Liver (tissue), 9 donors: ENCODE measurements around the gene TSHZ2. TPM values are rescaled to one million over a fixed set of nuclear protein-coding genes. Genes with fewer than 3 reads are reported as not detected.
A peak's percentile ranks its signal among the peaks of the same experiment; 100 is the strongest.

ENCODE experiments used
- DNase-seq: peaks from one replicate; pipeline ENCODE4 v3.0.0-alpha.2; 2017; ENCODE audit warnings: low spot score
- H3K27ac ChIP-seq, 2 donors: one replicate each; pipeline ENCODE4 v1.7.0; 2013; ENCODE audit warnings: inconsistent platforms in 2 of 2, low read length in 2 of 2, control low read depth in 1 of 2, low read depth in 1 of 2, mild to moderate bottlenecking in 1 of 2
- H3K27me3 ChIP-seq, 4 donors: one replicate each; pipeline versions ENCODE4 v1.6.1 to v1.7.0; 2013; ENCODE audit warnings: low read length in 3 of 4, inconsistent platforms in 1 of 4, mild to moderate bottlenecking in 1 of 4, moderate library complexity in 1 of 4; ENCODE audit not compliant: control insufficient read depth in 4 of 4, insufficient read depth in 4 of 4
- H3K36me3 ChIP-seq, 4 donors: one replicate each; pipeline versions ENCODE4 v1.6.1 to v1.7.0; 2013; ENCODE audit warnings: low read length in 3 of 4, mild to moderate bottlenecking in 3 of 4, low read depth in 1 of 4, moderate library complexity in 1 of 4; ENCODE audit not compliant: control insufficient read depth in 4 of 4, insufficient read depth in 3 of 4
- H3K4me1 ChIP-seq, 4 donors: one replicate each; pipeline versions ENCODE4 v1.6.1 to v1.7.0; 2013; ENCODE audit warnings: low read length in 3 of 4, mild to moderate bottlenecking in 3 of 4, moderate library complexity in 1 of 4; ENCODE audit not compliant: control insufficient read depth in 4 of 4, insufficient read depth in 4 of 4
- H3K4me3 ChIP-seq, 3 donors: one replicate each; pipeline versions ENCODE4 v1.6.1 to v1.7.0; 2013; ENCODE audit warnings: low read length in 3 of 3, control low read depth in 1 of 3, low read depth in 1 of 3, mild to moderate bottlenecking in 1 of 3
- H3K9ac ChIP-seq, 2 donors: one replicate each; pipeline ENCODE4 v1.7.0; 2013; ENCODE audit warnings: low read length in 2 of 2, mild to moderate bottlenecking in 2 of 2, moderate library complexity in 2 of 2, control low read depth in 1 of 2, low read depth in 1 of 2
- H3K9me3 ChIP-seq, 4 donors: one replicate each; pipeline versions ENCODE4 v1.6.1 to v1.7.0; 2013; ENCODE audit warnings: low read length in 3 of 4; ENCODE audit not compliant: control insufficient read depth in 4 of 4
- EGR1 ChIP-seq, 2 donors: IDR thresholded peaks; 2 replicates each; pipeline ENCODE4 v1.6.1; 2016 to 2018; ENCODE audit warnings: antibody characterized with exemption in 2 of 2, low read depth in 2 of 2
- FOXA1 ChIP-seq: IDR thresholded peaks from 2 replicates; pipeline ENCODE4 v1.6.1; 2016; ENCODE audit warnings: antibody characterized with exemption
- FOXA2 ChIP-seq: IDR thresholded peaks from 2 replicates; pipeline ENCODE4 v1.6.1; 2016; ENCODE audit warnings: antibody characterized with exemption
- GABPA ChIP-seq, 2 donors: IDR thresholded peaks in 1 of 2; conservative IDR thresholded peaks in 1 of 2; 2 replicates each; pipeline ENCODE4 v1.6.1; 2016; ENCODE audit warnings: antibody characterized with exemption in 2 of 2, mild to moderate bottlenecking in 1 of 2, moderate library complexity in 1 of 2
- HNF4A ChIP-seq, 2 donors: conservative IDR thresholded peaks; 2 replicates each; pipeline ENCODE4 v1.6.1; 2016; ENCODE audit warnings: antibody characterized with exemption in 2 of 2, mild to moderate bottlenecking in 2 of 2
- JUND ChIP-seq, 2 donors: IDR thresholded peaks; 2 replicates each; pipeline ENCODE4 v1.6.1; 2016; ENCODE audit warnings: antibody characterized with exemption in 2 of 2
- NR2F2 ChIP-seq: IDR thresholded peaks from 2 replicates; pipeline ENCODE4 v1.6.1; 2016; ENCODE audit warnings: antibody characterized with exemption
- RAD21 ChIP-seq, 2 donors: IDR thresholded peaks; 2 replicates each; pipeline ENCODE4 v1.6.1; 2016; ENCODE audit warnings: antibody characterized with exemption in 2 of 2, mild to moderate bottlenecking in 2 of 2
- RXRA ChIP-seq, 2 donors: IDR thresholded peaks; 2 replicates each; pipeline ENCODE4 v1.6.1; 2017 to 2018; ENCODE audit warnings: antibody characterized with exemption in 2 of 2, mild to moderate bottlenecking in 1 of 2
- SP1 ChIP-seq: IDR thresholded peaks from 2 replicates; pipeline ENCODE4 v1.6.1; 2018; ENCODE audit warnings: antibody characterized with exemption, mild to moderate bottlenecking
- TAF1 ChIP-seq: conservative IDR thresholded peaks from 2 replicates; pipeline ENCODE4 v1.6.1; 2016; ENCODE audit warnings: antibody characterized with exemption, mild to moderate bottlenecking
- YY1 ChIP-seq: IDR thresholded peaks from 2 replicates; pipeline ENCODE4 v1.6.1; 2016; ENCODE audit warnings: antibody characterized with exemption, mild to moderate bottlenecking
- WGBS: extraction: QIAGEN DNeasy Blood & Tissue Kit; methylation state at CpG from one replicate; pipeline ENCODE4 v1.1.7; 2013; 5-methylcytosine and 5-hydroxymethylcytosine counted together
- polyA plus RNA-seq, 2 donors: library from polyadenylated mRNA; stranded (reverse) in 1 of 2; unstranded in 1 of 2; fragments of 200-250 nt in 1 of 2; fragments of >200 nt in 1 of 2; fragmentation: Nextera tagmentation in 1 of 2; extraction: Ambion mirVana in 1 of 2; gene quantifications; one replicate each; pipeline versions ENCODE4 v1.2.1 to v1.2.3, GENCODE V29; 2013 to 2015
- total RNA-seq, 2 donors: library from RNA; depleted of rRNA; stranded (reverse); fragments of >200 nt; gene quantifications; one replicate each; pipeline ENCODE4 v1.2.3, GENCODE V29; 2014
- TF ChIP-seq, protein P1 (sequence below): IDR thresholded peaks from 2 replicates; pipeline ENCODE4 v1.6.1; 2016; ENCODE audit warnings: antibody characterized with exemption
- TF ChIP-seq, protein P2 (sequence below): fragments of 150-350 bp; IDR thresholded peaks from 2 replicates; pipeline ENCODE4 v1.5.1; 2017; ENCODE audit warnings: improper control_type of control experiment, low read depth, low read length; ENCODE audit not compliant: missing input control
- TF ChIP-seq, protein P3 (sequence below): IDR thresholded peaks from 2 replicates; pipeline ENCODE4 v1.6.1; 2016; ENCODE audit warnings: antibody characterized with exemption
- TF ChIP-seq, protein P4 (sequence below): IDR thresholded peaks from 2 replicates; pipeline ENCODE4 v1.6.1; 2016; ENCODE audit warnings: antibody characterized with exemption
- TF ChIP-seq, protein P5 (sequence below): IDR thresholded peaks from 2 replicates; pipeline ENCODE4 v1.6.1; 2016; ENCODE audit warnings: antibody characterized with exemption, mild to moderate bottlenecking
- donor health status: healthy.
- donor health status: healthy.
- donor health status: healthy.
- donor health status: healthy.
- donor health status: healthy.

Gene TSHZ2
- total and polyA plus RNA-seq, 4 donors = 2.9 to 11.3 (median 7.8) TPM

DNA sequence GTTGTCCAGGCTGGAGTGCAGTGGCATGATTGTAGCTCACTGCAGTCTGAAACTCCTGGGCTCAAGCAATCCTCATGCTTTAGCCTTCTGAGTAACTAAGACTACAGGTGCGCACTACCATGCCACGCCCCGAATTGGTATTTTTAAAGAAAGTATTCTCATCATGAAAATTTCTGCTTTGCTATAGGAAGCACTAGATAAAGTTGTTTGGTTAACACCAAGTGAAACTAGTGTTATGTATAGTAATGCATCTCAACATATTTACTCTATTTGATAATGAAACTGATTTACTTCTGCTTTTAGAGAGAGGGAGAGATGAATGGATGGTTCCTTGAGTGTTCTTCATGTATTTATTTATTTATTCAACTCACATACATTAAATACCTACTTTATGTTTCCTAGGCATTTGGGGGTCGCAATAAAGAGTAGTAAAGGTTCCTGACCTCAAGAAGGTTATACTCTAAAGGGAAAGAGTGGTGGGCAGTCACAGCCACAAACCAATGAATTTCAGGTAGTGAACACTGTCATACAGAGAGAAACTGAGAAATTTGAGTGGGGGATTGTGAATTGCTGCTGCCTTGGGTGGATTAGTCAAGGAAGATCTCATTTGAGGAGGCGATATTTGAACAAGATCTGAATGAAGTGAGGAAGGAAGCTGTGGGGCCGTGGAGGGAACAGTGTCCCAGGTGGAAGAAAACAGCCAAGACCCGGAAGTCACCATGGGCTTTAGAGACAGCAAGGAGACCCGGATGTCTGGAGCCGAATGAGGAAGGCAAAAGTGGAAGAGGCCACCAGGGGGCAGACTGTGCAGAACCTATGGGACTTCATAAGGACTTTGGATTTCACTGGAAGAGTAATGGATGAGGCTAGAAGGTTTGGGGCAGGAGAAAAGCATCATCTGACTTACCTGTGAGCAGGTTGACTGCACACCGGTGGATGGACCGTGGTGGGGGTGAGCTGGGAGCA is 185.6 kb downstream of the TSHZ2 start:
- Histone ChIP-seq H3K9me3 (no peaks in the 10 kb centered on the region), H3K27me3 (no peaks in the 10 kb centered on the region), H3K36me3 (no peaks in the 10 kb centered on the region), H3K4me3 (no peak overlapping the region), H3K27ac (no peak overlapping the region), H3K4me1 (peaks cover 0 to 7% (median 0%) of the 10 kb centered on the region in 4 donors), H3K9ac (no peak overlapping the region)
- TF ChIP-seq RAD21 (IDR thresholded peaks at IDR 0.05) = peak; percentile 56 to 83
- peak in 1 of 2 donors; percentile 53 for TF ChIP-seq HNF4A (conservative IDR thresholded peaks at IDR 0.05)
- TF ChIP-seq, protein P1, sequence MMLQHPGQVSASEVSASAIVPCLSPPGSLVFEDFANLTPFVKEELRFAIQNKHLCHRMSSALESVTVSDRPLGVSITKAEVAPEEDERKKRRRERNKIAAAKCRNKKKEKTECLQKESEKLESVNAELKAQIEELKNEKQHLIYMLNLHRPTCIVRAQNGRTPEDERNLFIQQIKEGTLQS = no peak
- TF ChIP-seq, protein P2, sequence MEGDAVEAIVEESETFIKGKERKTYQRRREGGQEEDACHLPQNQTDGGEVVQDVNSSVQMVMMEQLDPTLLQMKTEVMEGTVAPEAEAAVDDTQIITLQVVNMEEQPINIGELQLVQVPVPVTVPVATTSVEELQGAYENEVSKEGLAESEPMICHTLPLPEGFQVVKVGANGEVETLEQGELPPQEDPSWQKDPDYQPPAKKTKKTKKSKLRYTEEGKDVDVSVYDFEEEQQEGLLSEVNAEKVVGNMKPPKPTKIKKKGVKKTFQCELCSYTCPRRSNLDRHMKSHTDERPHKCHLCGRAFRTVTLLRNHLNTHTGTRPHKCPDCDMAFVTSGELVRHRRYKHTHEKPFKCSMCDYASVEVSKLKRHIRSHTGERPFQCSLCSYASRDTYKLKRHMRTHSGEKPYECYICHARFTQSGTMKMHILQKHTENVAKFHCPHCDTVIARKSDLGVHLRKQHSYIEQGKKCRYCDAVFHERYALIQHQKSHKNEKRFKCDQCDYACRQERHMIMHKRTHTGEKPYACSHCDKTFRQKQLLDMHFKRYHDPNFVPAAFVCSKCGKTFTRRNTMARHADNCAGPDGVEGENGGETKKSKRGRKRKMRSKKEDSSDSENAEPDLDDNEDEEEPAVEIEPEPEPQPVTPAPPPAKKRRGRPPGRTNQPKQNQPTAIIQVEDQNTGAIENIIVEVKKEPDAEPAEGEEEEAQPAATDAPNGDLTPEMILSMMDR = peak; percentile 46
- TF ChIP-seq, protein P3, sequence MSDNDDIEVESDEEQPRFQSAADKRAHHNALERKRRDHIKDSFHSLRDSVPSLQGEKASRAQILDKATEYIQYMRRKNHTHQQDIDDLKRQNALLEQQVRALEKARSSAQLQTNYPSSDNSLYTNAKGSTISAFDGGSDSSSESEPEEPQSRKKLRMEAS = no peak
- DNase-seq = peak; percentile 52
- 87% methylated on average over 11 of the region's 11 CpGs for WGBS

DNA sequence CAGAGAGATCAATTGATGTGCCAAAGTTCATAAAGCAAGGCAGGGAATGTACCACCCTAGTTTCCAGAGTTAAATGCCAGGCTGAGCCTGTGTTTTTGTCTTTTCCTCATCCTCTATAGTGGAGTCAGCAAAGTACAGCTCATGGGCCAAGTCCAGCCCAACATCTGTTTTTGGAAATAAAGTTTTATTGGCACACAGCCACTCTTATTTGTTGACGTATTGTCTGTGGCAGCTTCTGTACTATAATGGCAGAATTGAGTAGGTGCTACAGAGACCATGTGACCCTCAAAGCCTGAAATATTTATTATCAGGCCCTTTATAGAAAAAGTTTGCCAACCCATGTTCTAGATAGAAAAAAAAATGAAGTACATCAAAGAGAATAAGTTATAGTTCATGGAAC is 187.0 kb downstream of the TSHZ2 start:
- Histone ChIP-seq H3K27ac (no peak overlapping the region), H3K4me1 (peaks cover 0 to 11% (median 1%) of the 10 kb centered on the region in 4 donors), H3K27me3 (no peaks in the 10 kb centered on the region), H3K36me3 (no peaks in the 10 kb centered on the region), H3K9me3 (no peaks in the 10 kb centered on the region), H3K9ac (no peak overlapping the region), H3K4me3 (no peak overlapping the region)
- TF ChIP-seq TAF1 = no peak
- TF ChIP-seq, protein P2 = no peak
- no peak for TF ChIP-seq NR2F2
- no peak for TF ChIP-seq RXRA (IDR thresholded peaks at IDR 0.05)
- no peak for TF ChIP-seq SP1
- TF ChIP-seq FOXA1 = no peak
- TF ChIP-seq YY1 = no peak
- TF ChIP-seq, protein P1 = no peak
- TF ChIP-seq, protein P4, sequence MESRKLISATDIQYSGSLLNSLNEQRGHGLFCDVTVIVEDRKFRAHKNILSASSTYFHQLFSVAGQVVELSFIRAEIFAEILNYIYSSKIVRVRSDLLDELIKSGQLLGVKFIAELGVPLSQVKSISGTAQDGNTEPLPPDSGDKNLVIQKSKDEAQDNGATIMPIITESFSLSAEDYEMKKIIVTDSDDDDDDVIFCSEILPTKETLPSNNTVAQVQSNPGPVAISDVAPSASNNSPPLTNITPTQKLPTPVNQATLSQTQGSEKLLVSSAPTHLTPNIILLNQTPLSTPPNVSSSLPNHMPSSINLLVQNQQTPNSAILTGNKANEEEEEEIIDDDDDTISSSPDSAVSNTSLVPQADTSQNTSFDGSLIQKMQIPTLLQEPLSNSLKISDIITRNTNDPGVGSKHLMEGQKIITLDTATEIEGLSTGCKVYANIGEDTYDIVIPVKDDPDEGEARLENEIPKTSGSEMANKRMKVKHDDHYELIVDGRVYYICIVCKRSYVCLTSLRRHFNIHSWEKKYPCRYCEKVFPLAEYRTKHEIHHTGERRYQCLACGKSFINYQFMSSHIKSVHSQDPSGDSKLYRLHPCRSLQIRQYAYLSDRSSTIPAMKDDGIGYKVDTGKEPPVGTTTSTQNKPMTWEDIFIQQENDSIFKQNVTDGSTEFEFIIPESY = no peak
- no peak for TF ChIP-seq FOXA2
- no peak for TF ChIP-seq RAD21 (IDR thresholded peaks at IDR 0.05)
- TF ChIP-seq HNF4A (conservative IDR thresholded peaks at IDR 0.05) = no peak
- no peak for TF ChIP-seq EGR1 (IDR thresholded peaks at IDR 0.05; ENCODE audit: low read depth in 2 of 2)
- no peak for TF ChIP-seq GABPA (IDR thresholded peaks at IDR 0.05 in 1 of 2, conservative IDR thresholded peaks at IDR 0.05 in 1 of 2)
- TF ChIP-seq, protein P5, sequence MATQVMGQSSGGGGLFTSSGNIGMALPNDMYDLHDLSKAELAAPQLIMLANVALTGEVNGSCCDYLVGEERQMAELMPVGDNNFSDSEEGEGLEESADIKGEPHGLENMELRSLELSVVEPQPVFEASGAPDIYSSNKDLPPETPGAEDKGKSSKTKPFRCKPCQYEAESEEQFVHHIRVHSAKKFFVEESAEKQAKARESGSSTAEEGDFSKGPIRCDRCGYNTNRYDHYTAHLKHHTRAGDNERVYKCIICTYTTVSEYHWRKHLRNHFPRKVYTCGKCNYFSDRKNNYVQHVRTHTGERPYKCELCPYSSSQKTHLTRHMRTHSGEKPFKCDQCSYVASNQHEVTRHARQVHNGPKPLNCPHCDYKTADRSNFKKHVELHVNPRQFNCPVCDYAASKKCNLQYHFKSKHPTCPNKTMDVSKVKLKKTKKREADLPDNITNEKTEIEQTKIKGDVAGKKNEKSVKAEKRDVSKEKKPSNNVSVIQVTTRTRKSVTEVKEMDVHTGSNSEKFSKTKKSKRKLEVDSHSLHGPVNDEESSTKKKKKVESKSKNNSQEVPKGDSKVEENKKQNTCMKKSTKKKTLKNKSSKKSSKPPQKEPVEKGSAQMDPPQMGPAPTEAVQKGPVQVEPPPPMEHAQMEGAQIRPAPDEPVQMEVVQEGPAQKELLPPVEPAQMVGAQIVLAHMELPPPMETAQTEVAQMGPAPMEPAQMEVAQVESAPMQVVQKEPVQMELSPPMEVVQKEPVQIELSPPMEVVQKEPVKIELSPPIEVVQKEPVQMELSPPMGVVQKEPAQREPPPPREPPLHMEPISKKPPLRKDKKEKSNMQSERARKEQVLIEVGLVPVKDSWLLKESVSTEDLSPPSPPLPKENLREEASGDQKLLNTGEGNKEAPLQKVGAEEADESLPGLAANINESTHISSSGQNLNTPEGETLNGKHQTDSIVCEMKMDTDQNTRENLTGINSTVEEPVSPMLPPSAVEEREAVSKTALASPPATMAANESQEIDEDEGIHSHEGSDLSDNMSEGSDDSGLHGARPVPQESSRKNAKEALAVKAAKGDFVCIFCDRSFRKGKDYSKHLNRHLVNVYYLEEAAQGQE = no peak
- no peak for TF ChIP-seq JUND (IDR thresholded peaks at IDR 0.05)
- WGBS = 73% methylated on average over 1 of the region's 1 CpG
- no peak for DNase-seq
